ENCODE data around the gene FOXD4L1.
"Not testable (repeated sequence)": the region's sequence is repeated elsewhere in the genome, so short reads cannot be mapped to it uniquely, and the experiment has no call there.

DNA sequence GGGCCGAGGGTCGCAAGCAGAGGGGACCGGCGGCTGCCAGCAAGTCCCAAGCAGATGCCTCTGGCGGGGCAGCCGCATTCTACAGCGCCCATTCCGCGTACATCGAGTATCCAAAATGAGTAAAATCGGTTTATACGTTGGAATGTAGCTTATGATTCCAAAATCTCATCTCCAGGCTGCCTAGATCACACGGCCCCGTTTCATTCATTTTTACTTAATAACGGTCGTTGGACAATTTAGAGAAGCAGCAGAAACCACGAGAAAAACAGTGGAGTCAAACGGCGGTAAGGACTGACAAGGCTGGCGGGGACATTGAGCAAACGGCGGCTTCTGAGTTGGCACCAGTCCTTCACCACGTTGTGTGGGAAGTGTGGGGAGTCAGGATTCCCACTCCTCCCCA lies 5.6 kb downstream of the FOXD4L1 start:
- TF ChIP-seq, protein P1, sequence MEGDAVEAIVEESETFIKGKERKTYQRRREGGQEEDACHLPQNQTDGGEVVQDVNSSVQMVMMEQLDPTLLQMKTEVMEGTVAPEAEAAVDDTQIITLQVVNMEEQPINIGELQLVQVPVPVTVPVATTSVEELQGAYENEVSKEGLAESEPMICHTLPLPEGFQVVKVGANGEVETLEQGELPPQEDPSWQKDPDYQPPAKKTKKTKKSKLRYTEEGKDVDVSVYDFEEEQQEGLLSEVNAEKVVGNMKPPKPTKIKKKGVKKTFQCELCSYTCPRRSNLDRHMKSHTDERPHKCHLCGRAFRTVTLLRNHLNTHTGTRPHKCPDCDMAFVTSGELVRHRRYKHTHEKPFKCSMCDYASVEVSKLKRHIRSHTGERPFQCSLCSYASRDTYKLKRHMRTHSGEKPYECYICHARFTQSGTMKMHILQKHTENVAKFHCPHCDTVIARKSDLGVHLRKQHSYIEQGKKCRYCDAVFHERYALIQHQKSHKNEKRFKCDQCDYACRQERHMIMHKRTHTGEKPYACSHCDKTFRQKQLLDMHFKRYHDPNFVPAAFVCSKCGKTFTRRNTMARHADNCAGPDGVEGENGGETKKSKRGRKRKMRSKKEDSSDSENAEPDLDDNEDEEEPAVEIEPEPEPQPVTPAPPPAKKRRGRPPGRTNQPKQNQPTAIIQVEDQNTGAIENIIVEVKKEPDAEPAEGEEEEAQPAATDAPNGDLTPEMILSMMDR (IDR thresholded peaks at IDR 0.05; ENCODE audit: low read depth, low read length): not testable (repeated sequence)
- not testable (repeated sequence) for TF ChIP-seq EZH2phosphoT487 (IDR thresholded peaks at IDR 0.05; ENCODE audit: low read depth)

Data from OCI-LY3 (cell line).